Subcutaneous adipose tissue (tissue), 4 donors: ENCODE results near the gene C1QTNF5. TPM values are rescaled to one million over a fixed set of nuclear protein-coding genes. Genes with fewer than 3 reads are reported as not detected.

Experiments
- CTCF ChIP-seq: fragments of 450-650 bp; IDR thresholded peaks from one replicate; pipeline ENCODE4 v1.5.1; 2016; ENCODE audit warnings: low read depth, mild to moderate bottlenecking, control low read depth, antibody characterized with exemption, moderate library complexity
- total RNA-seq, 4 donors: library from RNA; depleted of rRNA; stranded (reverse); fragments of >200 nt; gene quantifications; one replicate each; pipeline ENCODE4 v1.1.0, GENCODE V29; 2016

The C1QTNF5 gene
- total RNA-seq, 4 donors from 2014 or later, result 10.6 to 41.2 (median 29.8) TPM

GRCh38 chr11:119375337-119376196 is 34.9 kb upstream of the C1QTNF5 start:
- TF ChIP-seq CTCF, result no peak

GRCh38 chr11:119374632-119375336 is 34.1 kb upstream of the C1QTNF5 start:
- TF ChIP-seq CTCF, result no peak

GRCh38 chr11:119373921-119374631 is 33.4 kb upstream of the C1QTNF5 start:
- TF ChIP-seq CTCF, result no peak

GRCh38 chr11:119373059-119373920 is 32.6 kb upstream of the C1QTNF5 start:
- TF ChIP-seq CTCF, result no peak

- no peak for TF ChIP-seq CTCF
Measured at GRCh38 chr11:119372260-119373058, 31.8 kb upstream of the C1QTNF5 start.

- no peak for TF ChIP-seq CTCF
Measured at GRCh38 chr11:119371778-119372182, 31.1 kb upstream of the C1QTNF5 start.
